SK-N-SH (cell line): Measurements from ENCODE around the gene DIS3L. TPM values are rescaled to one million over a fixed set of nuclear protein-coding genes. Genes with fewer than 3 reads are reported as not detected.

ENCODE experiments used
- CTCF ChIA-PET: fragments of 300-600, 350-600 bp; formaldehyde crosslinking; extraction: SDS; loops from one replicate; lab custom pipeline; 2021; lab: Yijun Ruan, JAX
- POLR2A ChIA-PET: fragments of 350-600 bp; sonication (Branson Sonifier 250); formaldehyde crosslinking; extraction: SDS; loops from one replicate; lab custom pipeline; 2020; ENCODE audit warnings: antibody characterized with exemption, inconsistent platforms; lab: Yijun Ruan, JAX
- DNase-seq: peaks from one replicate; pipeline ENCODE4 v3.0.0; 2012
- H2AFZ ChIP-seq: fragments of 200-600 bp; sonication (generic); 2 replicates; pipeline ENCODE4 v1.8.1; 2016; ENCODE audit warnings: antibody characterized with exemption, mild to moderate bottlenecking, low read depth
- H3F3A ChIP-seq: fragments of 200-600 bp; sonication (generic); replicated peaks from 2 replicates; pipeline ENCODE3; 2016; ENCODE audit warnings: antibody characterized with exemption, mild to moderate bottlenecking; ENCODE audit not compliant: insufficient read depth
- H3K27ac ChIP-seq, 2 experiments: fragments of 200-500 bp in 1 of 2; fragments of 200-600 bp in 1 of 2; sonication (Bioruptor generic) in 1 of 2; sonication (generic), shearing (Covaris generic) in 1 of 2; 2 replicates each; pipeline versions ENCODE4 v1.5.1 to v1.6.1; 2014 to 2016; ENCODE audit warnings: low read depth in 2 of 2, inconsistent platforms in 1 of 2, low read length in 1 of 2, mild to moderate bottlenecking in 1 of 2, mixed read lengths in 1 of 2
- H3K27me3 ChIP-seq: fragments of 200-600 bp; sonication (generic), shearing (Covaris generic); 2 replicates; pipeline ENCODE4 v1.6.1; 2016; ENCODE audit warnings: mixed run types; ENCODE audit not compliant: insufficient read depth
- H3K36me3 ChIP-seq, 2 experiments: fragments of 200-500 bp in 1 of 2; fragments of 200-600 bp in 1 of 2; sonication (Bioruptor generic) in 1 of 2; sonication (generic) in 1 of 2; replicated peaks in 1 of 2; 2 replicates each; pipeline versions ENCODE3 to v1.5.1; 2014 to 2016; ENCODE audit warnings: low read length in 1 of 2, mild to moderate bottlenecking in 1 of 2; ENCODE audit not compliant: insufficient read depth in 2 of 2, control insufficient read depth in 1 of 2
- H3K4me1 ChIP-seq, 2 experiments: fragments of 200-500 bp in 1 of 2; fragments of 200-600 bp in 1 of 2; sonication (Bioruptor generic) in 1 of 2; sonication (generic), shearing (Covaris generic) in 1 of 2; 2 replicates each; pipeline versions ENCODE4 v1.5.1 to v1.6.1; 2014 to 2016; ENCODE audit warnings: low read depth in 1 of 2, low read length in 1 of 2, mixed run types in 1 of 2; ENCODE audit not compliant: insufficient read depth in 2 of 2, control insufficient read depth in 1 of 2
- H3K4me2 ChIP-seq: fragments of 200-600 bp; sonication (generic), shearing (Covaris generic); 2 replicates; pipeline ENCODE4 v1.6.1; 2017; ENCODE audit warnings: mixed run types
- H3K4me3 ChIP-seq, 2 experiments: fragments of 200-500 bp in 1 of 2; fragments of 200-600 bp in 1 of 2; sonication (Bioruptor generic) in 1 of 2; sonication (generic), shearing (Covaris generic) in 1 of 2; 2 replicates each; pipeline versions ENCODE4 v1.5.1 to v1.8.1; 2014 to 2016; ENCODE audit warnings: low read depth in 2 of 2, inconsistent platforms in 1 of 2, low read length in 1 of 2, mild to moderate bottlenecking in 1 of 2, mixed read lengths in 1 of 2, moderate library complexity in 1 of 2
- H3K79me2 ChIP-seq: fragments of 200-600 bp; sonication (generic); 2 replicates; pipeline ENCODE4 v1.8.1; 2017; ENCODE audit warnings: mild to moderate bottlenecking; ENCODE audit not compliant: insufficient read depth
- H3K9ac ChIP-seq: fragments of 200-600 bp; sonication (generic); 2 replicates; pipeline ENCODE4 v1.6.1; 2017; ENCODE audit warnings: mixed run types
- H3K9me2 ChIP-seq: fragments of 200-600 bp; sonication (generic); 2 replicates; pipeline ENCODE4 v1.6.1; 2017; ENCODE audit warnings: mixed run types
- H3K9me3 ChIP-seq: fragments of 200-600 bp; sonication (generic); 2 replicates; pipeline ENCODE4 v1.6.1; 2017; ENCODE audit warnings: mixed run types, mild to moderate bottlenecking, moderate library complexity
- H4K20me1 ChIP-seq: fragments of 200-600 bp; sonication (generic); 2 replicates; pipeline ENCODE4 v1.6.1; 2017; ENCODE audit warnings: mild to moderate bottlenecking, mixed run types; ENCODE audit not compliant: insufficient read depth
- CHD2 ChIP-seq: fragments of 150-350 bp; IDR thresholded peaks from 2 replicates; pipeline ENCODE4 v1.6.1; 2018; ENCODE audit warnings: low read length; ENCODE audit not compliant: partially characterized antibody
- ELF1 ChIP-seq: IDR thresholded peaks from 2 replicates; pipeline ENCODE4 v1.4.0; 2012
- EZH2phosphoT487 ChIP-seq: fragments of 200-600 bp; sonication (generic); IDR thresholded peaks from 2 replicates; pipeline ENCODE4 v1.6.1; 2017; ENCODE audit warnings: low read depth, mixed run types, mild to moderate bottlenecking, antibody characterized with exemption, moderate library complexity, borderline replicate concordance
- FOSL2 ChIP-seq: IDR thresholded peaks from 2 replicates; pipeline ENCODE4 v1.4.0; 2012; ENCODE audit warnings: low read depth, mild to moderate bottlenecking, moderate library complexity, borderline replicate concordance
- GATA2 ChIP-seq: sonication (generic); formaldehyde crosslinking; IDR thresholded peaks from 2 replicates; pipeline ENCODE4 v1.5.0; 2020; ENCODE audit warnings: mild to moderate bottlenecking, missing genetic modification reagents
- MXI1 ChIP-seq: IDR thresholded peaks from 2 replicates; pipeline ENCODE4 v1.6.1; 2012; ENCODE audit warnings: mild to moderate bottlenecking, low read depth, low read length, improper control_type of control experiment
- POLR2AphosphoS5 ChIP-seq: IDR thresholded peaks from 2 replicates; pipeline ENCODE4 v1.6.1; 2012; ENCODE audit warnings: low read depth, low read length
- RXRA ChIP-seq: IDR thresholded peaks from 2 replicates; pipeline ENCODE4 v1.4.0; 2012; ENCODE audit warnings: low read depth, mild to moderate bottlenecking, borderline replicate concordance
- SIN3A ChIP-seq: IDR thresholded peaks from 2 replicates; pipeline ENCODE4 v1.6.1; 2012; ENCODE audit warnings: low read depth, mild to moderate bottlenecking, low read length, moderate library complexity, borderline replicate concordance
- TCF12 ChIP-seq: IDR thresholded peaks from 2 replicates; pipeline ENCODE4 v1.4.0; 2012
- YY1 ChIP-seq: IDR thresholded peaks from 2 replicates; pipeline ENCODE4 v1.4.0; 2012; ENCODE audit warnings: low read depth, mild to moderate bottlenecking
- WGBS: methylation state at CpG from one replicate; pipeline ENCODE4 v1.1.6; 2017; ENCODE audit warnings: low lambda C conversion rate; 5-methylcytosine and 5-hydroxymethylcytosine counted together
- polyA plus RNA-seq, 3 experiments: library from polyadenylated mRNA; depleted of rRNA; stranded (reverse); fragments of >200 nt; gene quantifications; 2 replicates each; pipeline ENCODE4 v1.2.3, GENCODE V29; 2012
- TF ChIP-seq, protein P1 (sequence below): IDR thresholded peaks from 2 replicates; pipeline ENCODE4 v1.4.0; 2012; ENCODE audit warnings: low read depth, borderline replicate concordance
- TF ChIP-seq, protein P2 (sequence below): fragments of 150-350 bp; IDR thresholded peaks from 2 replicates; pipeline ENCODE4 v1.6.1; 2016; ENCODE audit warnings: mild to moderate bottlenecking, low read depth, low read length
- TF ChIP-seq, protein P3 (sequence below): fragments of 150-350 bp; IDR thresholded peaks from 2 replicates; pipeline ENCODE4 v1.6.1; 2017; ENCODE audit warnings: antibody characterized with exemption, low read length, low read depth, borderline replicate concordance
- TF ChIP-seq, protein P4 (sequence below): fragments of 200-600 bp; sonication (generic); IDR thresholded peaks from 2 replicates; pipeline ENCODE4 v1.6.1; 2017; ENCODE audit warnings: antibody characterized with exemption, mild to moderate bottlenecking, moderate library complexity

The DIS3L gene
- polyA plus RNA-seq, 1 of the 3 experiments (the other 2 are of a cell fraction), result 11.5 TPM

DNA sequence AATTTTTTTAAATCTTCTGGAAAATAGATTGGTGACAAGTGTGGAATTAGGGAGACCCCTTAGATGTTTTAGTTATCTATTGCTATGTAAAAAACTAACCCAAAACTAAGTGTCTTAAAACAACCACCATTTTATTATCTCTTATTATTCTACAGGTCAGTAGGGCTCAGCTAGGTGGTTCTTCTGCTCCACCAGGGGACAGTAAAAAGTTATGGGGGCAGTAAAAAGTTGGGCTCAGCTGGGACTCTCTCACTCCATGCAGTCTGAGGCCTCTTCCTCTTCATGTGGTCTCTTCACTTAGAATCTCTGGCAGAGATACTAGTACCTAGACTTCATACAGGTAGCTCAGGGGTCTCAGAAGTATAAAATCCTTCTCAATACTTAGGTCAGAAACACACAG lies 18.0 kb upstream of the DIS3L start (continued):
- TF ChIP-seq, protein P1, sequence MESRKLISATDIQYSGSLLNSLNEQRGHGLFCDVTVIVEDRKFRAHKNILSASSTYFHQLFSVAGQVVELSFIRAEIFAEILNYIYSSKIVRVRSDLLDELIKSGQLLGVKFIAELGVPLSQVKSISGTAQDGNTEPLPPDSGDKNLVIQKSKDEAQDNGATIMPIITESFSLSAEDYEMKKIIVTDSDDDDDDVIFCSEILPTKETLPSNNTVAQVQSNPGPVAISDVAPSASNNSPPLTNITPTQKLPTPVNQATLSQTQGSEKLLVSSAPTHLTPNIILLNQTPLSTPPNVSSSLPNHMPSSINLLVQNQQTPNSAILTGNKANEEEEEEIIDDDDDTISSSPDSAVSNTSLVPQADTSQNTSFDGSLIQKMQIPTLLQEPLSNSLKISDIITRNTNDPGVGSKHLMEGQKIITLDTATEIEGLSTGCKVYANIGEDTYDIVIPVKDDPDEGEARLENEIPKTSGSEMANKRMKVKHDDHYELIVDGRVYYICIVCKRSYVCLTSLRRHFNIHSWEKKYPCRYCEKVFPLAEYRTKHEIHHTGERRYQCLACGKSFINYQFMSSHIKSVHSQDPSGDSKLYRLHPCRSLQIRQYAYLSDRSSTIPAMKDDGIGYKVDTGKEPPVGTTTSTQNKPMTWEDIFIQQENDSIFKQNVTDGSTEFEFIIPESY, result no peak
- TF ChIP-seq CHD2, result no peak
- TF ChIP-seq SIN3A, result no peak
- TF ChIP-seq POLR2AphosphoS5, result no peak

DNA sequence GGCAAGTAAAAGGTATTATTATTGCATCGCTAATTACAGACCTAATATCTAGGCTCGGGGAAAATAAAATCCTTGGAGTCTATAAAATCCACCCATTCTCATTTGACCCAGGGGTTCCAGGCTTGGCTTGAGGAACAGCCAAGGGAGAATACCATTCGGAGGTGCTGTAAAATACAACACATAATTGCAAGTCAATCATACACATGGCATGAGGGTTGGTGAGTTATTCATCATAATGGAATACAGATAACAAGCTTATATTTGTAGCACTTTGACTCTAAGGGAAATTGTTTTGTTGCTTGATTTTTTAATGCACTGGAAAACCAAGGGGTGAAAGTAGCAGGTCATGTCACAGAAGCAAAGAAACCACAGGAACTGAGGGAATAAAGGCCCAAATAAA lies 16.8 kb upstream of the DIS3L start:
- Histone ChIP-seq H3K27ac (no peak overlapping the region), H3K79me2 (no peaks in the 10 kb centered on the region), H3K9ac (no peak overlapping the region), H4K20me1 (no peaks in the 10 kb centered on the region), H2AFZ (no peak overlapping the region), H3K36me3 (no peaks in the 10 kb centered on the region), H3F3A (no peaks in the 10 kb centered on the region), H3K4me2 (no peak overlapping the region), H3K4me1 (no peaks in the 10 kb centered on the region), H3K9me3 (no peaks in the 10 kb centered on the region), H3K9me2 (no peaks in the 10 kb centered on the region), H3K4me3 (no peak overlapping the region), H3K27me3 (no peaks in the 10 kb centered on the region; the same call in 1 of the 2 replicates)
- CTCF ChIA-PET, result interaction anchor here (1.9 kb wide), 1 partner anchor 11 kb away, joined by 7 read pairs; no protein-coding TSS in a partner anchor
- WGBS, result 77% methylated on average over 3 of the region's 3 CpGs
- POLR2A ChIA-PET, result no interaction called here
- TF ChIP-seq, protein P2, sequence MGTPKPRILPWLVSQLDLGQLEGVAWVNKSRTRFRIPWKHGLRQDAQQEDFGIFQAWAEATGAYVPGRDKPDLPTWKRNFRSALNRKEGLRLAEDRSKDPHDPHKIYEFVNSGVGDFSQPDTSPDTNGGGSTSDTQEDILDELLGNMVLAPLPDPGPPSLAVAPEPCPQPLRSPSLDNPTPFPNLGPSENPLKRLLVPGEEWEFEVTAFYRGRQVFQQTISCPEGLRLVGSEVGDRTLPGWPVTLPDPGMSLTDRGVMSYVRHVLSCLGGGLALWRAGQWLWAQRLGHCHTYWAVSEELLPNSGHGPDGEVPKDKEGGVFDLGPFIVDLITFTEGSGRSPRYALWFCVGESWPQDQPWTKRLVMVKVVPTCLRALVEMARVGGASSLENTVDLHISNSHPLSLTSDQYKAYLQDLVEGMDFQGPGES, result no peak
- TF ChIP-seq YY1 (no peak), RXRA (no peak), GATA2 (CRISPR knock-in tag) (no peak)
- TF ChIP-seq, protein P3, sequence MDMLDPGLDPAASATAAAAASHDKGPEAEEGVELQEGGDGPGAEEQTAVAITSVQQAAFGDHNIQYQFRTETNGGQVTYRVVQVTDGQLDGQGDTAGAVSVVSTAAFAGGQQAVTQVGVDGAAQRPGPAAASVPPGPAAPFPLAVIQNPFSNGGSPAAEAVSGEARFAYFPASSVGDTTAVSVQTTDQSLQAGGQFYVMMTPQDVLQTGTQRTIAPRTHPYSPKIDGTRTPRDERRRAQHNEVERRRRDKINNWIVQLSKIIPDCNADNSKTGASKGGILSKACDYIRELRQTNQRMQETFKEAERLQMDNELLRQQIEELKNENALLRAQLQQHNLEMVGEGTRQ, result no peak
- no peak for DNase-seq

DNA sequence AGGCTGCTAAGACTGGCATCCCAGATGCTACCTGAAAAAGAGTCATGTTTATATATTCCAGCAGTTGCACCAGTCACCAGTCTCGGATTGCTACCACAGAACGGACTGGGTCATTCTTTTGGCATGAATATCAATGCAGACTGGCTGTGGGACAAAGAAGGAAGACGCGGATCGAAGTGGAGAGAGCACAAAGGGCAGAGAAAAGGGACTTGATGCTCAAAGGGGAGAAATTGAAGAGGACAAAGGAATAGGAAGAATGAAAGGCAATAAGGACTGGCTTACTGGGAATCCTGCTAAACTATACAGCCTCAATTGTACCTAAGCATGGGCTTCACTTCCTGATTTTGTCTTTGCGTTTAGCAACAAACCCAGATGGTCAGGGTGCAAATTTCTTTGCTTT lies 15.3 kb upstream of the DIS3L start:
- Histone ChIP-seq H3K36me3 (no peaks in the 10 kb centered on the region), H3K79me2 (no peaks in the 10 kb centered on the region), H3K9ac (no peak overlapping the region), H4K20me1 (no peaks in the 10 kb centered on the region), H2AFZ (no peak overlapping the region), H3K4me2 (no peak overlapping the region), H3K4me1 (no peaks in the 10 kb centered on the region), H3K9me3 (no peaks in the 10 kb centered on the region), H3K9me2 (no peaks in the 10 kb centered on the region), H3K27me3 (no peaks in the 10 kb centered on the region; the same call in 1 of the 2 replicates), H3K4me3 (no peak overlapping the region), H3F3A (no peaks in the 10 kb centered on the region), H3K27ac (no peak overlapping the region)
- 74% methylated on average over 6 of the region's 6 CpGs for WGBS
- ChIA-PET POLR2A (no interaction called here), CTCF (no interaction called here)
- DNase-seq, result no peak
- TF ChIP-seq TCF12 (no peak), EZH2phosphoT487 (no peak), MXI1 (no peak), GATA2 (CRISPR knock-in tag) (no peak), FOSL2 (no peak), ELF1 (no peak)
- TF ChIP-seq, protein P2, result no peak
- TF ChIP-seq, protein P4, sequence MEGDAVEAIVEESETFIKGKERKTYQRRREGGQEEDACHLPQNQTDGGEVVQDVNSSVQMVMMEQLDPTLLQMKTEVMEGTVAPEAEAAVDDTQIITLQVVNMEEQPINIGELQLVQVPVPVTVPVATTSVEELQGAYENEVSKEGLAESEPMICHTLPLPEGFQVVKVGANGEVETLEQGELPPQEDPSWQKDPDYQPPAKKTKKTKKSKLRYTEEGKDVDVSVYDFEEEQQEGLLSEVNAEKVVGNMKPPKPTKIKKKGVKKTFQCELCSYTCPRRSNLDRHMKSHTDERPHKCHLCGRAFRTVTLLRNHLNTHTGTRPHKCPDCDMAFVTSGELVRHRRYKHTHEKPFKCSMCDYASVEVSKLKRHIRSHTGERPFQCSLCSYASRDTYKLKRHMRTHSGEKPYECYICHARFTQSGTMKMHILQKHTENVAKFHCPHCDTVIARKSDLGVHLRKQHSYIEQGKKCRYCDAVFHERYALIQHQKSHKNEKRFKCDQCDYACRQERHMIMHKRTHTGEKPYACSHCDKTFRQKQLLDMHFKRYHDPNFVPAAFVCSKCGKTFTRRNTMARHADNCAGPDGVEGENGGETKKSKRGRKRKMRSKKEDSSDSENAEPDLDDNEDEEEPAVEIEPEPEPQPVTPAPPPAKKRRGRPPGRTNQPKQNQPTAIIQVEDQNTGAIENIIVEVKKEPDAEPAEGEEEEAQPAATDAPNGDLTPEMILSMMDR, result no peak
- TF ChIP-seq, protein P3, result no peak
